ENCODE measurements around the gene PBXIP1. TPM values are rescaled to one million over a fixed set of nuclear protein-coding genes. Genes with fewer than 3 reads are reported as not detected.

PBXIP1 gene
- total RNA-seq, 2 donors from 2014 or later: 40.9 to 41.1 TPM

- Mint-ChIP-seq H3K27ac (peak overlapping the region; percentile 97 to 100), H3K36me3 (peaks cover 5 to 18% of the 10 kb centered on the region in 2 donors), H3K9me3 (no peaks in the 10 kb centered on the region)
- peak; percentile 88 to 93 for ATAC-seq
- DNase-seq (ENCODE audit: low spot score in 2 of 2): peak; percentile 82 to 88
These were observed 721 bp downstream of the PBXIP1 start for GRCh38 chr1:154955039-154955717.

DNA sequence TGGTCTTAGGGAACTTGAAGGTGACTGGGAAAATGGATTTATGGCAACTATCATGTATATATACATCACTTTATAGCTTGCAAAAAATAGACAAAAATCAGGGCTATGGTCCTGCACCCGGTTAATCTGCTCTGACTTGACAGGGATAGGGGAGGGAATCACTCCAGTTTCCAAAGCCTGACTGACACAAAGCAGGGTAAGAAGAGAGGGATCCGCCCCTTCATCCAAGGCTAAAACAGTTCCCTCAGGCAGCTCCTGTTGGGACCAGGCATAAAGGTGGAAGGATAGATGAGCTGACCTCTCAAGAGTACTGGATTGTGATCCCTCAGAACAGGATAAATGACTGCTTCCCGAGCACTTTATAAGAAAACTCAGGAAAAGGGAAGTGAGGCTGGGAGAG, 1.4 kb downstream of the PBXIP1 start:
- ATAC-seq (no peak), DNase-seq (ENCODE audit: low spot score in 2 of 2) (no peak)
- no peaks in the 10 kb centered on the region for H3K9me3 Mint-ChIP-seq
- H3K27ac Mint-ChIP-seq: peak overlapping the region; percentile 97 to 100
- H3K36me3 Mint-ChIP-seq: peaks cover 2 to 18% of the 10 kb centered on the region in 2 donors

- ATAC-seq: no peak
- Mint-ChIP-seq H3K9me3 (no peaks in the 10 kb centered on the region), H3K36me3 (peaks cover 0 to 17% of the 10 kb centered on the region in 2 donors), H3K27ac (peak overlapping the region; percentile 97 to 100)
- no peak for DNase-seq (ENCODE audit: low spot score in 2 of 2)
These were observed 2.3 kb downstream of the PBXIP1 start for GRCh38 chr1:154953611-154954038.

GRCh38 chr1:154952664-154953063, 3.2 kb downstream of the PBXIP1 start:
- DNase-seq (ENCODE audit: low spot score in 2 of 2) (no peak), ATAC-seq (no peak)
- Mint-ChIP-seq H3K36me3 (peaks cover 0 to 12% of the 10 kb centered on the region in 2 donors), H3K9me3 (no peaks in the 10 kb centered on the region), H3K27ac (peak overlapping the region; percentile 97)

DNA sequence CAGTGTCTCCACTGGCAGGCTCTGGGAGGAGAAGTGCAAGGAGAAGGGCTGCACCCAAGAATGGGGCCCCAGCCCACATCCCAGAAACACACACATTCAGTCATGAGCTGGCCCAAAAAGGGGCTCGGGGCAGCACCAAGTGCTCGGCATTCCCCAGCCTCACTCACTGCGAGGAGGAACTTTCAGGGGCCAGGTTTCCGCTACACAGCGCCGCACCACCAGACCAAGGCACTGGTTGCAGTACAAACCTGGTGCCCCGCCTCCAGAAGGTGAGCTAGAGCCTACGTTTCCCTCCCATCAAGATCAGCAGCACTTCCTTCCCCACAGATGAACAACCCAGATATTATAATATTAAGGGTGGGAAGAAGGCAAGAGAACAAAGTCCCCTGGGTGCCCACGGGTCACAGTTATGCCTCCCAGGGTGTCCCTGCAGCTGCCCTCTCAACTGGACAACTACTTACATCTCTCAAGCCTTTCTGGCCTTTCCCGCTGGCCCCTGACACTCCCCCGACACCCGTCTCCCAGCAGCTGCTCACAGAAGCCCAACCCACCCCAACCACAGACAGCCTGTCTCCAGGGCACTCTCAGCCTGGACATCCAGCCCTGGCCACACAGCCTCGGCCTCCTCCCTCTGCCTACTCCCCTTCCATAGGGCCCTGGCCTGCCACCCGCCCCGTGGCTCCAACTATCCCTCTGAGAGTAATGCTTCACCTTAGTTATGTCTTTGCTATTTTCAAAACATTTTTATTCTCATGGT, 3.8 kb downstream of the PBXIP1 start:
- Mint-ChIP-seq H3K9me3 (no peaks in the 10 kb centered on the region), H3K36me3 (peaks cover 0 to 12% of the 10 kb centered on the region in 2 donors), H3K27ac (peak overlapping the region; percentile 97)
- DNase-seq (ENCODE audit: low spot score in 2 of 2) (peak; percentile 50 to 76), ATAC-seq (peak; percentile 21 to 59)

DNA sequence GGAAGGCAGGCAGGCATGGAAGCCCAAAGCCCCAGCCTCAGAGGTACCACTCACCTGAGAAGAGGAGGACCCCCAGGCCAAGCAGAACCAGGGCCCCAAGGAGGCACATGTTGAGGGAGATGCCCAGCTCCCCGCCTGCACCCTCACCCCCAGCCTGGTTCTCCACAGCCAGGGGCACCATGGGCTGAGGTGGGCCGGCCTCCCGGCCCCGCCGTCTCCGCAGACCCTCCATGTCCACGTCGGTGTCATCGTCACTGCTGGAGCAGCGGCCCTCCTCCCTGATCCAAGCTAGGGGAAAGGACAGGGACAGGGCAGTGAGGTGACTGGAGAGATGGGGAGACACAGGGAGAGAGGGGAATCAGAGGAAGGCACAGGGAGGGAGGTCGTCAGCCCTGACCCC, 7.8 kb downstream of the PBXIP1 start:
- Mint-ChIP-seq H3K9me3 (no peaks in the 10 kb centered on the region), H3K27ac (peak overlapping the region; percentile 30 to 95), H3K36me3 (peaks cover 0 to 9% of the 10 kb centered on the region in 2 donors)
- no peak for DNase-seq (ENCODE audit: low spot score in 2 of 2)
- ATAC-seq: no peak

GRCh38 chr1:154945962-154946850, 9.7 kb downstream of the PBXIP1 start:
- Mint-ChIP-seq H3K27ac (peak overlapping the region; percentile 43 to 45), H3K36me3 (no peaks in the 10 kb centered on the region), H3K9me3 (no peaks in the 10 kb centered on the region)
- ATAC-seq: no peak
- DNase-seq (ENCODE audit: low spot score in 2 of 2): no peak

GRCh38 chr1:154945160-154945961, 10.5 kb downstream of the PBXIP1 start:
- ATAC-seq (no peak), DNase-seq (ENCODE audit: low spot score in 2 of 2) (no peak)
- no peaks in the 10 kb centered on the region for H3K36me3 Mint-ChIP-seq
- no peaks in the 10 kb centered on the region for H3K9me3 Mint-ChIP-seq
- H3K27ac Mint-ChIP-seq: peak overlapping the region; percentile 43 to 50

DNA sequence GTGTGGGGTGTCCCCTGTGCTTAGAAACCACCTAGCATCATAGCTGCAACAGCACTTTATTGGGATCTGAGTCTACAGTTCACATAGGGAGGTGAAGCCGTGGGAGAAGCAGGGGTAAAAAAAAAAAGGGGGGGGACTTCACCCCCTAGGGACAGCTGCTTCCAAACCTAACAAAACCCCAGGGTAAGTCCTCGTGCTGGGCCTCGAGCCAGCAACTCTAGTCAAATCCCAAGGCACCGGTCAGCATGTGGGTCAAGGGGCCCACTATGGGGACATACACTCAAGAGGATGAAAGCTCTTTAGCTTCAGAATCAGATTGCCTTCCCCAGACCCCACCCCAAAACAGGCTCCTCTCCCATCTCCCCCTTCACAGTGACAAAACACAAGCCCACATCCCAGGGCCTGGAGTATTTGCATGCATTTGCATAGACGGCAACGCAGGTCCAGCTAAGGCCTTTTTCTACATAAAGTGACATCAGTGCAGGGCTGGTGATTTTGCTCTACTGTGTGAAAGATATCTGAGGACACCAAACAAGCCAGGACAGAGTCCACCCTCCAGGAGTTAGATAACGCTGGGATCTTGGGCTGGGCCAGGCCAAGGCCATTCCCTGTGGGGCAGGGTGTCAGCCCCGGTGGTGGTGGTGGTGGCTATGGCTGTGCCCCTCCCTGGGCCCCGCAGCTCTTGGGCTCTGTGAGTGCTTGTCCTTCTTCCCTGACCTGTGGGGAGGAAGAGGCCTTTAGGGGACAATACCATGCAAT, 11.3 kb downstream of the PBXIP1 start:
- DNase-seq (ENCODE audit: low spot score in 2 of 2): no peak
- peak overlapping the region; percentile 17 to 85 for H3K27ac Mint-ChIP-seq
- no peaks in the 10 kb centered on the region for H3K36me3 Mint-ChIP-seq
- no peaks in the 10 kb centered on the region for H3K9me3 Mint-ChIP-seq
- no peak for ATAC-seq

- H3K9me3 Mint-ChIP-seq: no peaks in the 10 kb centered on the region
- H3K36me3 Mint-ChIP-seq: no peaks in the 10 kb centered on the region
- peak overlapping the region; percentile 17 to 85 for H3K27ac Mint-ChIP-seq
- DNase-seq (ENCODE audit: low spot score in 2 of 2) (peak in 1 of 2 donors; percentile 51), ATAC-seq (peak; percentile 34 to 55)
These were observed 12.1 kb downstream of the PBXIP1 start for GRCh38 chr1:154943649-154944400.

GRCh38 chr1:154941333-154942013, 14.4 kb downstream of the PBXIP1 start:
- ATAC-seq: no peak
- no peak for DNase-seq (ENCODE audit: low spot score in 2 of 2)
- no peaks in the 10 kb centered on the region for H3K9me3 Mint-ChIP-seq
- H3K27ac Mint-ChIP-seq: peak overlapping the region; percentile 82 to 85
- H3K36me3 Mint-ChIP-seq: peaks cover 2 to 3% of the 10 kb centered on the region in 2 donors

DNA sequence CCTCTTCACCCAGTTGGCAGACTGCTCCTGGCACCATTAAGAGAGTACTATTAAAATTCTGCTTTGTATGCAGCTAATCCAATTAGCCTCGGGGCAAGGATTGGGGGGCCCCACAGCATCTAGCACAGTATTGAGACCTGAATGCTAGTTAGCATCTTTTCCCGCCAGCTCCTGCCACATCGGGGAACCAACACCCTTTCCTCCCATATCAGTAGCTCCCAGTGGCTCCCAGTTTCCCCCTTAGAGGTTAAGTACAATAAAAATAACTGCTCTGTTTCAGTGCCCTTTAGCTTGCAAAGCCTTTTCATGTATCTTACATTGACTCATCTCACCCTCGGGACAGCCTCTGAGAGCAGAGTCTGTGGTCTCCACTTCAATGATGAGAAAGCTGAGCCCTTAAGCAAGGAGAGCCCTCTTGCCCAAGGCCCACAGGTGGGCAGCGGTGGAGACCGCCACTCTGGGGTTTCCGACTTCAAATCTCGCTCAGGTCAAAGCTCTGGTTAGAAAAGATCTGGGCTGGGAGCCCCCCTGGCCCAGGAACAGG, 15.2 kb downstream of the PBXIP1 start:
- Mint-ChIP-seq H3K36me3 (peaks cover 6 to 7% of the 10 kb centered on the region in 2 donors), H3K27ac (peak overlapping the region; percentile 81 to 85), H3K9me3 (no peaks in the 10 kb centered on the region)
- ATAC-seq: peak in 1 of 2 donors; percentile 17
- DNase-seq (ENCODE audit: low spot score in 2 of 2): no peak

DNA sequence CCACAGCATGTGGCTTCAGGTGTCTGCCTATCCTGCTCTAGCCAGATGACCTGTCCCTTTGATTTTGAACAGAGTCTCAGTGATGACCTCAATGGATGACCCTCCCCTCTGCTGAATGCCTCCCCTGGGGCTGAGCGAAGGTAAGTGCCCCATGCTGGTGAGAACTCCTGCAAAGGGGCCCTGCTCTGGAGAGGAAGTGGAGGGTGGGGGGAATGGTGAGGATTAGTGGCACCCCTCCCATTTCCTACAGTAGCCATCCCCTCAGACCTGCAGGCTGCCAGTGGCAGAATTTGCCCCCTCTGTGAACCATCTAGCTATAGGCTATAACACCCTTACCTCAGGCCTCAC, 15.7 kb downstream of the PBXIP1 start:
- no peaks in the 10 kb centered on the region for H3K9me3 Mint-ChIP-seq
- DNase-seq (ENCODE audit: low spot score in 2 of 2): no peak
- no peak for ATAC-seq
- peaks cover 6 to 7% of the 10 kb centered on the region in 2 donors for H3K36me3 Mint-ChIP-seq
- H3K27ac Mint-ChIP-seq: peak overlapping the region; percentile 51 to 85
